ENCODE data around the gene ADGRD1.

DNA sequence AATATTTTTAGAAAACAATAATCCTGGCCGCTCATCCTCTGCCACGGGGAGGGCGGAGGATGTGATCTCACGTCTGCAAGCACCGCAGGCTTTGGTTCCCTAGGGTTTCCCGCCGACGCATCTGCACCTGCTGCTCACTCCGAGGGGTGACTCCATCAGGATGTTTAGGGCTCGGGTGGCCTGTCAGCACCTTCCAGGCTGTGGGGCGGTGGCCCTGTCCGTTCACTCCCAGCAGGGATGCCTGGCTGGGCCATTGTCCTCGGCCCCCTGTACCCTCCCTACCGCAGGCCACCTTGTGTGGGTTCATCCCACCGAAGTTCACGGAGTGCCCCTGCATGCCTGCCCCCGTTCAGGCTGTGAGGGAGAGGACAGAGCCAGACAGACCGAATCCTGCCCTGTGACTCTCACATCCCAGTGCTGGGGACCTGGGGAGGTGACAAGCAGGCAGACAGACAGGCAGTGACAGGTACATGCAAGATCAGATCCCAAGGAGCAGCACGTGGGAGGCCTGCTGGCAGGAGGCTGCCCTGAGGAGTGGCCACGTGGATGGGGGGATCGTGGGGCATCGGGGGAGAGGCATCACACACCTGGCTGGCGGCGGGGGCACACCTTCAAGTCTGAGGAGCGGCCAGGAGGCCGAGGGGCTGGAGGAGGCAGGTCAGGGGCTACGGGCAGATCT lies 112.6 kb downstream of the ADGRD1 start:
- TF ChIP-seq, protein P1, sequence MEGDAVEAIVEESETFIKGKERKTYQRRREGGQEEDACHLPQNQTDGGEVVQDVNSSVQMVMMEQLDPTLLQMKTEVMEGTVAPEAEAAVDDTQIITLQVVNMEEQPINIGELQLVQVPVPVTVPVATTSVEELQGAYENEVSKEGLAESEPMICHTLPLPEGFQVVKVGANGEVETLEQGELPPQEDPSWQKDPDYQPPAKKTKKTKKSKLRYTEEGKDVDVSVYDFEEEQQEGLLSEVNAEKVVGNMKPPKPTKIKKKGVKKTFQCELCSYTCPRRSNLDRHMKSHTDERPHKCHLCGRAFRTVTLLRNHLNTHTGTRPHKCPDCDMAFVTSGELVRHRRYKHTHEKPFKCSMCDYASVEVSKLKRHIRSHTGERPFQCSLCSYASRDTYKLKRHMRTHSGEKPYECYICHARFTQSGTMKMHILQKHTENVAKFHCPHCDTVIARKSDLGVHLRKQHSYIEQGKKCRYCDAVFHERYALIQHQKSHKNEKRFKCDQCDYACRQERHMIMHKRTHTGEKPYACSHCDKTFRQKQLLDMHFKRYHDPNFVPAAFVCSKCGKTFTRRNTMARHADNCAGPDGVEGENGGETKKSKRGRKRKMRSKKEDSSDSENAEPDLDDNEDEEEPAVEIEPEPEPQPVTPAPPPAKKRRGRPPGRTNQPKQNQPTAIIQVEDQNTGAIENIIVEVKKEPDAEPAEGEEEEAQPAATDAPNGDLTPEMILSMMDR (IDR thresholded peaks at IDR 0.05; ENCODE audit: low read length), result no peak
- TF ChIP-seq EZH2 (IDR thresholded peaks at IDR 0.05; ENCODE audit: borderline replicate concordance, low read length), result no peak

Data from OCI-LY1 (cell line).